ENCODE data around the gene CFAP74. TPM values are rescaled to one million over a fixed set of nuclear protein-coding genes. Genes with fewer than 3 reads are reported as not detected.

CFAP74 gene
- total RNA-seq, 3 donors from 2014 or later = 0.29 to 0.98 TPM; not detected in 1

- H3K27me3 ChIP-seq = no peaks in the 10 kb centered on the region
- peaks cover 5 to 6% of the 10 kb centered on the region in 2 donors for H3K4me1 ChIP-seq
- DNase-seq (ENCODE audit: low spot score in 2 of 2) = no peak
- H3K4me3 ChIP-seq = no peak overlapping the region
- H3K9me3 ChIP-seq = no peaks in the 10 kb centered on the region
- H3K36me3 ChIP-seq = no peaks in the 10 kb centered on the region
- no peak for TF ChIP-seq POLR2A (IDR thresholded peaks at IDR 0.05)
- TF ChIP-seq POLR2AphosphoS5 (IDR thresholded peaks at IDR 0.05) = no peak
- TF ChIP-seq, protein P1, sequence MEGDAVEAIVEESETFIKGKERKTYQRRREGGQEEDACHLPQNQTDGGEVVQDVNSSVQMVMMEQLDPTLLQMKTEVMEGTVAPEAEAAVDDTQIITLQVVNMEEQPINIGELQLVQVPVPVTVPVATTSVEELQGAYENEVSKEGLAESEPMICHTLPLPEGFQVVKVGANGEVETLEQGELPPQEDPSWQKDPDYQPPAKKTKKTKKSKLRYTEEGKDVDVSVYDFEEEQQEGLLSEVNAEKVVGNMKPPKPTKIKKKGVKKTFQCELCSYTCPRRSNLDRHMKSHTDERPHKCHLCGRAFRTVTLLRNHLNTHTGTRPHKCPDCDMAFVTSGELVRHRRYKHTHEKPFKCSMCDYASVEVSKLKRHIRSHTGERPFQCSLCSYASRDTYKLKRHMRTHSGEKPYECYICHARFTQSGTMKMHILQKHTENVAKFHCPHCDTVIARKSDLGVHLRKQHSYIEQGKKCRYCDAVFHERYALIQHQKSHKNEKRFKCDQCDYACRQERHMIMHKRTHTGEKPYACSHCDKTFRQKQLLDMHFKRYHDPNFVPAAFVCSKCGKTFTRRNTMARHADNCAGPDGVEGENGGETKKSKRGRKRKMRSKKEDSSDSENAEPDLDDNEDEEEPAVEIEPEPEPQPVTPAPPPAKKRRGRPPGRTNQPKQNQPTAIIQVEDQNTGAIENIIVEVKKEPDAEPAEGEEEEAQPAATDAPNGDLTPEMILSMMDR (IDR thresholded peaks at IDR 0.05) = no peak
- H3K27ac ChIP-seq = no peak overlapping the region
- intact Hi-C loops (cut with DNase I; ENCODE audit: low total_unique reads) = no loop called here
These were observed 80.4 kb downstream of the CFAP74 start for GRCh38 chr1:1922956-1923833.

GRCh38 chr1:1922702-1922955 lies 81.0 kb downstream of the CFAP74 start:
- no peak for DNase-seq (ENCODE audit: low spot score in 2 of 2)
- peaks cover 6% of the 10 kb centered on the region in 2 donors for H3K4me1 ChIP-seq
- H3K9me3 ChIP-seq = no peaks in the 10 kb centered on the region
- no peak overlapping the region for H3K4me3 ChIP-seq
- no peaks in the 10 kb centered on the region for H3K36me3 ChIP-seq
- H3K27ac ChIP-seq = no peak overlapping the region
- H3K27me3 ChIP-seq = no peaks in the 10 kb centered on the region
- TF ChIP-seq POLR2AphosphoS5 (IDR thresholded peaks at IDR 0.05) (no peak), POLR2A (IDR thresholded peaks at IDR 0.05) (no peak)
- TF ChIP-seq, protein P1 (IDR thresholded peaks at IDR 0.05) = no peak
- intact Hi-C loops (cut with DNase I; ENCODE audit: low total_unique reads) = no loop called here

GRCh38 chr1:1921901-1922701 lies 81.5 kb downstream of the CFAP74 start:
- Histone ChIP-seq H3K27ac (no peak overlapping the region), H3K4me3 (no peak overlapping the region), H3K27me3 (no peaks in the 10 kb centered on the region), H3K4me1 (peaks cover 6% of the 10 kb centered on the region in 2 donors), H3K36me3 (no peaks in the 10 kb centered on the region), H3K9me3 (no peaks in the 10 kb centered on the region)
- no peak for DNase-seq (ENCODE audit: low spot score in 2 of 2)
- TF ChIP-seq POLR2A (IDR thresholded peaks at IDR 0.05) (no peak), POLR2AphosphoS5 (IDR thresholded peaks at IDR 0.05) (no peak)
- TF ChIP-seq, protein P1 (IDR thresholded peaks at IDR 0.05) = no peak
- intact Hi-C loops (cut with DNase I; ENCODE audit: low total_unique reads) = no loop called here

- intact Hi-C loops (cut with DNase I; ENCODE audit: low total_unique reads) = no loop called here
- no peak for DNase-seq (ENCODE audit: low spot score in 2 of 2)
- Histone ChIP-seq H3K36me3 (no peaks in the 10 kb centered on the region), H3K9me3 (no peaks in the 10 kb centered on the region), H3K4me3 (no peak overlapping the region), H3K27ac (no peak overlapping the region), H3K27me3 (no peaks in the 10 kb centered on the region), H3K4me1 (peaks cover 6% of the 10 kb centered on the region in 2 donors)
- no peak for TF ChIP-seq POLR2AphosphoS5 (IDR thresholded peaks at IDR 0.05)
- no peak for TF ChIP-seq POLR2A (IDR thresholded peaks at IDR 0.05)
- TF ChIP-seq, protein P1 (IDR thresholded peaks at IDR 0.05) = no peak
These were observed 82.1 kb downstream of the CFAP74 start for GRCh38 chr1:1921459-1921862.
